Measurements from ENCODE around the gene ETV2. TPM values are rescaled to one million over a fixed set of nuclear protein-coding genes. Genes with fewer than 3 reads are reported as not detected.

Gene ETV2
- total RNA-seq, 4 donors from 2014 or later = 1.1 to 35.2 (median 3.5) TPM; not detected in 1

DNA sequence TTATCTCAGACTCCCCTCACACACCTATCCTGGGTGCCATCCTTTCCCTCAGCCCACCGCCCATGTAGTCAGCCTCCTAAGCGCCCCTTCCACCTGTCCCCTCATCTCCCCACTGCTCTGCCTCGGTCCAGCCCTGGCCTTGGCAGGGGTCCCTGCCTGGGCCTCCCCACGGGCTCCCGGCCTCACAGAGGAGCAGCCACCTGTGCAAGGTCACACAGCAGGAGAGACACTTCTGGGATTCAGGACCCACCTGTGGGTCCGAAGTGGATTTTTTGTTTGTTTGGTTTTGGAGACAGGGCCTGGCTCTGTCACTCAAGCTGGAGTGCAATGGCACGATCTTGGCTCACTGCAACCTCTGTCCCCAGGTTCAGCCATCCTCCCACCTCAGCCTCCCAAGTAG, 24.1 kb downstream of the ETV2 start:
- Histone ChIP-seq H3K36me3 (peaks cover 0 to 29% (median 9%) of the 10 kb centered on the region in 4 donors), H3K4me1 (peaks cover 0 to 6% (median 0%) of the 10 kb centered on the region in 4 donors), H3K27me3 (no peaks in the 10 kb centered on the region), H3K4me3 (no peak overlapping the region), H3K27ac (no peak overlapping the region), H3K9me3 (no peaks in the 10 kb centered on the region)
- DNase-seq = no peak
- intact Hi-C loops (cut with DNase I; ENCODE audit: low total_unique reads) = no loop called here
- in situ Hi-C loops (cut with MboI; ENCODE audit: low pct_ligation_motif_present in 1 of 4, low pct_unique_long_range_greater_than_20kb in 1 of 4, low sequenced_read_pairs in 3 of 4) = no loop called here
- WGBS, 2 donors (ENCODE audit: low coverage in 1 of 2) = 80 to 84% methylated on average over 1 to 6 of the region's 7 CpGs
- TF ChIP-seq POLR2A (IDR thresholded peaks at IDR 0.05) (no peak), EP300 (IDR thresholded peaks at IDR 0.05; ENCODE audit: low read depth) (no peak)
- TF ChIP-seq, protein P1, sequence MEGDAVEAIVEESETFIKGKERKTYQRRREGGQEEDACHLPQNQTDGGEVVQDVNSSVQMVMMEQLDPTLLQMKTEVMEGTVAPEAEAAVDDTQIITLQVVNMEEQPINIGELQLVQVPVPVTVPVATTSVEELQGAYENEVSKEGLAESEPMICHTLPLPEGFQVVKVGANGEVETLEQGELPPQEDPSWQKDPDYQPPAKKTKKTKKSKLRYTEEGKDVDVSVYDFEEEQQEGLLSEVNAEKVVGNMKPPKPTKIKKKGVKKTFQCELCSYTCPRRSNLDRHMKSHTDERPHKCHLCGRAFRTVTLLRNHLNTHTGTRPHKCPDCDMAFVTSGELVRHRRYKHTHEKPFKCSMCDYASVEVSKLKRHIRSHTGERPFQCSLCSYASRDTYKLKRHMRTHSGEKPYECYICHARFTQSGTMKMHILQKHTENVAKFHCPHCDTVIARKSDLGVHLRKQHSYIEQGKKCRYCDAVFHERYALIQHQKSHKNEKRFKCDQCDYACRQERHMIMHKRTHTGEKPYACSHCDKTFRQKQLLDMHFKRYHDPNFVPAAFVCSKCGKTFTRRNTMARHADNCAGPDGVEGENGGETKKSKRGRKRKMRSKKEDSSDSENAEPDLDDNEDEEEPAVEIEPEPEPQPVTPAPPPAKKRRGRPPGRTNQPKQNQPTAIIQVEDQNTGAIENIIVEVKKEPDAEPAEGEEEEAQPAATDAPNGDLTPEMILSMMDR (IDR thresholded peaks at IDR 0.05) = no peak

DNA sequence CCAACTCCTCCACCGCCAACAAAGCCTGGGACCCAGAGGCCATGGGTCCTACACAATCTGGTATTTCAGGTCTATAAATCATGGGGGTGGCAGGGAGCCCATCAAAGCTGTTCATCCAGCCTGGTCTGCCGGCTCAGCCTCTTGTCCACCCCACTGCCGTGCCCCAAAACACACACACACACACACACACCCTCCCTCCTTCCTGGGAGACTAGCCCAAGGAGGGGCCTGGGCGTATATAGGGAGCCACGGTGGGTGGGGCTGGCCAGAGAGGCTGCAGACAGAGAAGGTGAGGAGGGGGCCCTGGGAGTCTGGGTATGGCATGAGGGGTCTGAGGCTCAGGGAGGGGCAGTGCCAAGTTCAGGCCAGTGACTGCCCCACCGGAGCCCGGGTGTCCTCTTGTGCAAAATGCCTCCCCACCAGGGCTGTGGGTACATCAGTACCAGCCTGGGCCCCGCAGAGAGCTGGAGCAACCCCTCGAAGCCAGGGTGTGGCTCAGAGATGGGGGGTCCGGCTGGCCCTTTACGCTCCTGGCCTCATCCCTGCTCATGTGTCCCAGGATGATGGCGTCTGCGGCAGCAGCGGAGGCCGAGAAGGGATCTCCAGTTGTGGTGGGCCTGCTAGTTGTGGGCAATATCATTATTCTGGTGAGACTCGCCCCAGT, 24.8 kb downstream of the ETV2 start, which contains the start of gene UPK1A:
UPK1A (plus strand) TSS at position 267 of the 663 bp plus-strand sequence; CDS start at position 563, 296 bp downstream.
- no peak for DNase-seq
- 62% methylated on average over 16 of the region's 16 CpGs; no CpG with 5 or more reads in 1 of the 2 donors for WGBS, 2 donors (ENCODE audit: low coverage in 1 of 2)

GRCh38 chr19:35669566-35669965, 28.0 kb downstream of the ETV2 start:
- H3K4me3 ChIP-seq = no peak overlapping the region
- TF ChIP-seq, protein P1 (IDR thresholded peaks at IDR 0.05) = no peak
- TF ChIP-seq POLR2A (IDR thresholded peaks at IDR 0.05) (no peak), POLR2AphosphoS5 (IDR thresholded peaks at IDR 0.05) (no peak), EP300 (IDR thresholded peaks at IDR 0.05; ENCODE audit: low read depth) (no peak)
- no peaks in the 10 kb centered on the region for H3K9me3 ChIP-seq
- no peak for DNase-seq
- peaks cover 32% of the 10 kb centered on the region for H3K27me3 ChIP-seq
- H3K27ac ChIP-seq = no peak overlapping the region
- WGBS, 2 donors (ENCODE audit: low coverage in 1 of 2) = 60 to 76% methylated on average over 3 to 6 of the region's 6 CpGs
- intact Hi-C loops (cut with DNase I; ENCODE audit: low total_unique reads) = no loop called here
- no peaks in the 10 kb centered on the region for H3K36me3 ChIP-seq
- in situ Hi-C loops (cut with MboI; ENCODE audit: low pct_ligation_motif_present in 1 of 4, low pct_unique_long_range_greater_than_20kb in 1 of 4, low sequenced_read_pairs in 3 of 4) = no loop called here
- H3K4me1 ChIP-seq = peaks cover 0 to 9% (median 4%) of the 10 kb centered on the region in 4 donors

More for the DNA sequence above, 24.8 kb downstream of the ETV2 start, which contains the start of gene UPK1A:
- no peaks in the 10 kb centered on the region for H3K27me3 ChIP-seq
- H3K4me1 ChIP-seq = peaks cover 0 to 6% (median 0%) of the 10 kb centered on the region in 4 donors
- in situ Hi-C loops (cut with MboI; ENCODE audit: low pct_ligation_motif_present in 1 of 4, low pct_unique_long_range_greater_than_20kb in 1 of 4, low sequenced_read_pairs in 3 of 4) (no loop called here), intact Hi-C loops (cut with DNase I; ENCODE audit: low total_unique reads) (no loop called here)
- no peak within 1 kb of the TSS for H3K27ac ChIP-seq
- no peak within 1 kb of the TSS for H3K4me3 ChIP-seq
- TF ChIP-seq POLR2A (IDR thresholded peaks at IDR 0.05) (no peak), POLR2AphosphoS5 (IDR thresholded peaks at IDR 0.05) (no peak), EP300 (IDR thresholded peaks at IDR 0.05; ENCODE audit: low read depth) (no peak)
- TF ChIP-seq, protein P1 (IDR thresholded peaks at IDR 0.05) = no peak
- peaks cover 0 to 22% (median 6%) of the 10 kb centered on the region in 4 donors for H3K36me3 ChIP-seq
- H3K9me3 ChIP-seq = no peaks in the 10 kb centered on the region

DNA sequence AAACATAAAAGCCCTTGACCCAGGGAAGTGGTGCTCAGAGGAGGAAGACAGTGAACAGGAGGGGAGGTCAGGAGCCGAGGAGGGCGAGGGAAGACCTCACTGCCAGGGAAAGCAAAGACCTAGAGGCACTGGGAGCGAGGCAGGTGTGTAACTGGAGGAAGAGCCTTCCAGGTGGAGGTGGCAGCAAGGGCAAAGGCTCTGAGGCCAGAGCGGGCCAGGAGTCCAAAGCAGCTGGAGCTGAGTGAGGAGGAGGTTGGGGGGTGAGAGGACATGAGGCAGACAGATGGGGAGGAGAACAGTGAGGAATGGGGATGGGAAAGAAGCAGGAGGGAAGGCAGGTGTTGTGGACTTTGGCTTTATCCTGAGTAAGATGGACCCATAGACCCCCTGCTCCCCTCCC, 28.4 kb downstream of the ETV2 start:
- Histone ChIP-seq H3K36me3 (no peaks in the 10 kb centered on the region), H3K27me3 (peaks cover 33% of the 10 kb centered on the region), H3K9me3 (no peaks in the 10 kb centered on the region), H3K4me3 (no peak overlapping the region), H3K27ac (no peak overlapping the region), H3K4me1 (peaks cover 0 to 9% (median 4%) of the 10 kb centered on the region in 4 donors)
- intact Hi-C loops (cut with DNase I; ENCODE audit: low total_unique reads) = no loop called here
- DNase-seq = no peak
- in situ Hi-C loops (cut with MboI; ENCODE audit: low pct_ligation_motif_present in 1 of 4, low pct_unique_long_range_greater_than_20kb in 1 of 4, low sequenced_read_pairs in 3 of 4) = no loop called here
- 25 to 46% methylated on average over 4 of the region's 4 CpGs for WGBS, 2 donors (ENCODE audit: low coverage in 1 of 2)
- TF ChIP-seq, protein P1 (IDR thresholded peaks at IDR 0.05) = no peak
- no peak for TF ChIP-seq POLR2A (IDR thresholded peaks at IDR 0.05)
- no peak for TF ChIP-seq EP300 (IDR thresholded peaks at IDR 0.05; ENCODE audit: low read depth)
- no peak for TF ChIP-seq POLR2AphosphoS5 (IDR thresholded peaks at IDR 0.05)
